GM12891 (cell line): ENCODE results near the gene GIGYF2.

Experiments used
- PAX5 ChIP-seq: IDR thresholded peaks from 2 replicates; pipeline ENCODE4 v1.6.1; 2011; ENCODE audit warnings: low read length, moderate library complexity, mild to moderate bottlenecking; ENCODE audit not compliant: insufficient read depth, severe bottlenecking
- POLR2A ChIP-seq: IDR thresholded peaks from 2 replicates; pipeline ENCODE4 v1.6.1; 2011; ENCODE audit warnings: low read depth, low read length, control low read depth
- POLR2AphosphoS5 ChIP-seq: IDR thresholded peaks from 2 replicates; pipeline ENCODE4 v1.6.1; 2011; ENCODE audit warnings: low read depth, low read length, control low read depth
- POU2F2 ChIP-seq: IDR thresholded peaks from 2 replicates; pipeline ENCODE4 v1.6.1; 2011; ENCODE audit warnings: low read depth, mild to moderate bottlenecking, control low read depth, low read length, moderate library complexity
- SPI1 ChIP-seq: IDR thresholded peaks from 2 replicates; pipeline ENCODE4 v1.6.1; 2011; ENCODE audit warnings: low read depth, low read length, control low read depth
- TAF1 ChIP-seq: IDR thresholded peaks from 2 replicates; pipeline ENCODE4 v1.6.1; 2011; ENCODE audit warnings: low read depth, low read length, control low read depth

DNA sequence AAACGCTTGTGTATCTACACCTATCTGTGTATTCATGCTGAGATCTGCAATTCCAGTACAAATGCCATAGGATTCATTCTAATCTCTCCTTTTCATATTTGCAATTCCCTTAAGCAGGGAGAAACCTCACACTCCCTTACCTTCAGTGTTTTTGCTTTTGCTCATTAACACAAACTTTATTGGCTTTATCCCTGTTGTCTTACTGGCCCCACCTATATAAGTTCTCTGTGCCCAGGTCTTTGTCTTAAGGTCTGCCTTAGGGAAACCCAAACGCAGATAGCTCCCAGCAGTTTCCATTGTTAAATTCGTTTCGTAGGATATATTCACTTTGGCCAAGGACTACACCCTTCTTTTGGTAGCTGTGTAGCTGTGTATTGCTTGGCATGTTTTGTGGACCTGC lies 169.0 kb downstream of the GIGYF2 start:
- no peak for TF ChIP-seq POLR2A
- TF ChIP-seq POLR2AphosphoS5 = no peak
- no peak for TF ChIP-seq TAF1
- no peak for TF ChIP-seq SPI1
- no peak for TF ChIP-seq PAX5
- TF ChIP-seq POU2F2 = no peak
